ENCODE data around the gene UBLCP1. TPM values are rescaled to one million over a fixed set of nuclear protein-coding genes. Genes with fewer than 3 reads are reported as not detected.

Gene UBLCP1
- total and polyA plus RNA-seq, 2 donors (not counting 3 experiments of a cell fraction or from before 2014, with no cell fraction given) = 5.9 to 20.3 TPM

GRCh38 chr5:159262472-159262858, 625 bp upstream of the UBLCP1 start:
- Histone ChIP-seq H3K27ac (ENCODE audit: insufficient read depth, low read depth, low read length) (peak overlapping the region; percentile 34), H3K4me3 (replicated peaks in 1 of 3; ENCODE audit: insufficient read depth in 1 of 3, low read depth in 1 of 3, low read length in 3 of 3) (peak overlapping the region; percentile 13 to 84 (median 63)), H2AFZ (ENCODE audit: low read depth, low read length) (peak overlapping the region; percentile 60), H3K9ac (replicated peaks; ENCODE audit: extremely low read depth, insufficient read depth, low read length) (peak overlapping the region; percentile 53), H3K4me2 (ENCODE audit: insufficient read depth, low read length) (peak overlapping the region; percentile 70), H3K27me3 (ENCODE audit: control insufficient read depth in 2 of 2, insufficient read depth in 2 of 2, low read length in 2 of 2) (peaks cover 3 to 5% of the 10 kb centered on the region in 2 experiments), H3K9me3 (replicated peaks; ENCODE audit: control insufficient read depth, insufficient read depth, low read length) (no peaks in the 10 kb centered on the region), H4K20me1 (replicated peaks; ENCODE audit: control insufficient read depth, extremely low read depth, insufficient read depth, low read length) (no peaks in the 10 kb centered on the region), H3K9me1 (replicated peaks; ENCODE audit: control insufficient read depth, extremely low read depth, insufficient read depth, low read length) (no peaks in the 10 kb centered on the region), H3K36me3 (ENCODE audit: control insufficient read depth in 2 of 2, extremely low read depth in 1 of 2, insufficient read depth in 2 of 2, low read length in 2 of 2) (no peaks in the 10 kb centered on the region), H3K4me1 (ENCODE audit: control insufficient read depth, extremely low read depth, insufficient read depth, low read length) (peaks cover 11% of the 10 kb centered on the region), H3K79me2 (ENCODE audit: control insufficient read depth, insufficient read depth, low read length) (peaks cover 5% of the 10 kb centered on the region)
- TF ChIP-seq MYC (IDR thresholded peaks at IDR 0.05; ENCODE audit: low read depth, low read length) = no peak
- TF ChIP-seq MAX (IDR thresholded peaks at IDR 0.05; ENCODE audit: insufficient read depth, insufficient read length) = no peak
- no peak for TF ChIP-seq CTCF (IDR thresholded peaks at IDR 0.05; ENCODE audit: extremely low read depth in 1 of 2, insufficient read depth in 1 of 2, low read depth in 1 of 2, low read length in 2 of 2)
- TF ChIP-seq POLR2AphosphoS5 (IDR thresholded peaks at IDR 0.05; ENCODE audit: insufficient read depth, low read depth, low read length) = peak; percentile 4
- TF ChIP-seq EZH2 (IDR thresholded peaks at IDR 0.05; ENCODE audit: borderline replicate concordance, low read depth, low read length, severe bottlenecking) = no peak
- TF ChIP-seq FOS (IDR thresholded peaks at IDR 0.05; ENCODE audit: borderline replicate concordance, insufficient read depth, low read length) = no peak
- ChIA-PET POLR2A (no interaction called here), CTCF (interaction anchor here (1.7 kb wide), 1 partner anchor 106 kb away, joined by 5 read pairs; no protein-coding TSS in a partner anchor)
- dilution Hi-C loops (cut with MboI; ENCODE audit: extremely low pct_ligation_motif_present, low sequenced_read_pairs) (no loop called here), intact Hi-C loops (cut with micrococcal nuclease) (loop anchor here (2.0 kb wide), 1 partner anchor 106 kb away; no protein-coding TSS in a partner anchor)
- FAIRE-seq (peak; percentile 52), DNase-seq (ENCODE audit: low read depth, low spot score) (no peak)
- no TSS peak for BruUV-seq (replicated peaks)

Data from endothelial cell of umbilical vein (primary cell).